Fibroblast of lung (primary cell): ENCODE measurements around the gene SCN10A.

Experiments
- CTCF ChIP-seq, 2 donors: IDR thresholded peaks in 1 of 2; conservative IDR thresholded peaks in 1 of 2; 1 replicate in 1 of 2; 2 replicates in 1 of 2; pipeline ENCODE4 v1.5.1; 2011 to 2012; ENCODE audit warnings: low read length in 2 of 2, control low read depth in 1 of 2, inconsistent platforms in 1 of 2, low read depth in 1 of 2, mild to moderate bottlenecking in 1 of 2
- EZH2 ChIP-seq: IDR thresholded peaks from 2 replicates; pipeline ENCODE4 v1.5.1; 2012; ENCODE audit warnings: low read length, control low read depth, mild to moderate bottlenecking; ENCODE audit errors: missing control alignments

- no peak for TF ChIP-seq CTCF (conservative IDR thresholded peaks at IDR 0.05 in 1 of 2, IDR thresholded peaks at IDR 0.05 in 1 of 2; ENCODE audit: low read depth in 1 of 2, low read length in 2 of 2)
- no peak for TF ChIP-seq EZH2
Measured at GRCh38 chr3:38713121-38713520, 102.9 kb downstream of the SCN10A start.
